Measurements from ENCODE around the gene LTA.

The LTA gene

DNA sequence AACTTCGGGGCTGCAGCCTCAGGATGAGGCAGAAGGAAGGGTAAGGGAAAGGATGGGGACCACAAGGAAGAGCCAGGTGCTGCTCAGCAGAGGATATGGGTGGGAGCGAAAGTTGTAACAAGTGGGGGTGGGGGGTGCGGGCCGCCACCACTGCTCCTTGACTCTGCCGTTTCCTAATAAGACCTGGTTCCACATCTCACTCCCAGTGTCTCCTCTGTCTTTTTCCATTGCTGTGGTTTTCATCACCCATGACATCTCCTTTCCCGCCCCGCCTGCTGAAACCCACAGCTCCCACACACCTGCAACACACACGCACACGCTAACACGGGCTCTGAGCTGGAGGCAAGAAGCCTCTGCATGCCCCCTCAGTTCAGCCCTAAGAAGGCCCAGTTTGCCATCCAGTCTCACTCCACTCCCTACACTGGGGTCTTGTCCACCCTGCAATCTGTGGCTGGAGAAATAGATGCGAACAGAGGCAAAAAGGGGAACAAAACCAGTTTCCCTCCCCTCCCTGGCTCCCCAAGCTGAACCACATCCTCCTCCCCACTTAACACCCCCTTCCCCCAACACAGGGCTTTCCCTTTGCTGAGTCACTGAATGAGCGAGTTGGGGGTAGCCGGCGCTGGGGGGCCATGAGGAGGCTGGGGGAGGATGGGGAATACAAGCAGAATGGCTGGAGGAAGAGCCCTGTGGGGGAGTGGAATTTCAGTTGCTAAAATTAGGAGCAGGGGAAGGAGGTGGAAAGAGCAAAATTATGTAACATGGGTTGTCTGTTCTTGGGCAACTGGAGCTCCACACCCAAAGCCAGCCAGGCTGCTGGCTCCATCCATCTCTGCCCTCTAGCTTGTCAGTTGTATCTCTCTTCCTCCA lies 13.2 kb upstream of the LTA start:
- H3K36me3 ChIP-seq (ENCODE audit: insufficient read depth, low read length): peaks cover 30% of the 10 kb centered on the region
- H3K27me3 ChIP-seq (ENCODE audit: control insufficient read depth, insufficient read depth, low read length): no peaks in the 10 kb centered on the region
- H3K4me3 ChIP-seq (ENCODE audit: low read length): no peak overlapping the region
- H3K4me1 ChIP-seq (ENCODE audit: control insufficient read depth, insufficient read depth, low read length): peaks cover 43% of the 10 kb centered on the region
- no peaks in the 10 kb centered on the region for H3K9me3 ChIP-seq (replicated peaks; ENCODE audit: low read length)
- H3K9ac ChIP-seq (ENCODE audit: low read depth, low read length): peak overlapping the region; percentile 54
- H3K4me2 ChIP-seq (ENCODE audit: low read length): no peak overlapping the region

DNA sequence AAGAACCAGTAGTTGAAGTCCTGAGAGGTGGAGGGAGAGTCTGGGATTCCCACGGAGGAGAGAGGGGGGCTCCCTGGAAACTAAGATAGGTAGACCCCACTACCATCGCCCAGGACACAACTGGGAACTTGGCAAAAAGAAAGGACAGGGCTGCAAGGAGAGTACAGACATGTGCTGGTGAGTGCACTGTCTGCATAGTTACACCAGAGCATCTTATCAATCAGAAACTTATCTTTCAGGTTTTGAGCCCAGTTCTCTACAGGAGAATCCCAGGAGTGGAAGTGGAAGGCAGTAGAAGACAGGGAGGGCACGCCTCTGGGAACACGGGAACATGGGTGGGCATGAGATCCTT lies 12.5 kb upstream of the LTA start:
- Histone ChIP-seq H3K9ac (ENCODE audit: low read depth, low read length) (peak overlapping the region; percentile 54), H3K4me1 (ENCODE audit: control insufficient read depth, insufficient read depth, low read length) (peaks cover 44% of the 10 kb centered on the region), H3K36me3 (ENCODE audit: insufficient read depth, low read length) (peaks cover 27% of the 10 kb centered on the region), H3K4me2 (ENCODE audit: low read length) (peak overlapping the region; percentile 45), H3K4me3 (ENCODE audit: low read length) (no peak overlapping the region), H3K27me3 (ENCODE audit: control insufficient read depth, insufficient read depth, low read length) (no peaks in the 10 kb centered on the region), H3K9me3 (replicated peaks; ENCODE audit: low read length) (no peaks in the 10 kb centered on the region)

DNA sequence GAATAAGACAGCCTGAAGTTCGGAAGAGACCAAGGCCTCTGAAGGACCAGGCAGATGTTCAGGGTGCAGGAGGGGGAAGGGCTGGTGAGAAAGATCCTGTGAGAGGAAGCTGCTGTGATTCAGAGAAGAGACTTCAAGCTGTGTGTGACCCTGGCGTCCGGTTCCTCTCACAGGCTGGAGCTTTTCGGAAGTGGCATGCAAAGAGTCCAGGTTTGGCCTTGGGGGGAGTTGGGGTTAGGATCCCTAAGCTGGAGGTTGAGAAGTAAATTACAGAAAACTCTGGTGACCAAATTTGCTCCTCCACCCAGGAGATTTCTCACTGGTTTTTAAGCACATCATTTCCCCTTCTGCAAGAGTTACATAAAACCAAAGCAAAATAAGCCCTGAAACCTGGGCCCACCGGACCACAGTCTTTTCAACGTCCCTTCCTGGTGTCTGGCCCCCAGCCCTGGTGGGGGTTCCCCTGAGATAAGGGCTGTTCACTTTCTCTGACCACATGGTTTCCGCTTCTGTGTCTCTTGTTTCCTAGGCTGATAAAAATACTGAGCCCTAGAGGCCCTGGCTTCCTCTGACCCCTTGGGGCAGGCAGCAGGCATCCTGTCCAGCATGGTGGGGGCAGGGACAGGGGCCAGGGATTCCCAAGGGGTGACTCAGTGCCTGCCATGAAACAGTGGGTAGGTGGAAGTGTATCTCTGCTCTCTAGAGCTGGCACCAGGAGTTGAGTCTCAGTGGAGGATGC lies 12.0 kb upstream of the LTA start:
- Histone ChIP-seq H3K27me3 (ENCODE audit: control insufficient read depth, insufficient read depth, low read length) (no peaks in the 10 kb centered on the region), H3K9me3 (replicated peaks; ENCODE audit: low read length) (no peaks in the 10 kb centered on the region), H3K4me3 (ENCODE audit: low read length) (peak overlapping the region; percentile 36), H3K9ac (ENCODE audit: low read depth, low read length) (peak overlapping the region; percentile 54), H3K4me2 (ENCODE audit: low read length) (peak overlapping the region; percentile 45), H3K36me3 (ENCODE audit: insufficient read depth, low read length) (peaks cover 27% of the 10 kb centered on the region), H3K4me1 (ENCODE audit: control insufficient read depth, insufficient read depth, low read length) (peaks cover 44% of the 10 kb centered on the region)

DNA sequence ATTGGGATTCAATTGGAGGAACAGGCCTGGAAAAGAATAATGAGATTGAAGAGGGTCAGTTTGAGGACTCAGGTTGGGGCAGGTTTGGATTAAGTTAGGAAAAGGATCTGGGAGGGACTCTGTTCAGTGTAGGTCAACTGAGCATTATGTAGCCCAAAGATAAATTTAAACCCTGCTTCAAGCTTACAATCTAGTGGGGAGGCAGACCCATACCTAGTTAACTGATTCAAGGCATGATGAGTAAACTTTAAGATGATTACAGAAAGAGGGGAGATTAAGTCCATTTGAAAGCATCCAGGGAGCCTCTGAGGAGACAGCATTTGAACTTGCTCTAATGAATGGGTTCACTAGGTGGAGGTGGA lies 11.4 kb upstream of the LTA start:
- Histone ChIP-seq H3K9me3 (replicated peaks; ENCODE audit: low read length) (no peaks in the 10 kb centered on the region), H3K27me3 (ENCODE audit: control insufficient read depth, insufficient read depth, low read length) (no peaks in the 10 kb centered on the region), H3K36me3 (ENCODE audit: insufficient read depth, low read length) (peaks cover 27% of the 10 kb centered on the region), H3K4me3 (ENCODE audit: low read length) (peak overlapping the region; percentile 36), H3K4me2 (ENCODE audit: low read length) (peak overlapping the region; percentile 45), H3K4me1 (ENCODE audit: control insufficient read depth, insufficient read depth, low read length) (peaks cover 44% of the 10 kb centered on the region), H3K9ac (ENCODE audit: low read depth, low read length) (no peak overlapping the region)

DNA sequence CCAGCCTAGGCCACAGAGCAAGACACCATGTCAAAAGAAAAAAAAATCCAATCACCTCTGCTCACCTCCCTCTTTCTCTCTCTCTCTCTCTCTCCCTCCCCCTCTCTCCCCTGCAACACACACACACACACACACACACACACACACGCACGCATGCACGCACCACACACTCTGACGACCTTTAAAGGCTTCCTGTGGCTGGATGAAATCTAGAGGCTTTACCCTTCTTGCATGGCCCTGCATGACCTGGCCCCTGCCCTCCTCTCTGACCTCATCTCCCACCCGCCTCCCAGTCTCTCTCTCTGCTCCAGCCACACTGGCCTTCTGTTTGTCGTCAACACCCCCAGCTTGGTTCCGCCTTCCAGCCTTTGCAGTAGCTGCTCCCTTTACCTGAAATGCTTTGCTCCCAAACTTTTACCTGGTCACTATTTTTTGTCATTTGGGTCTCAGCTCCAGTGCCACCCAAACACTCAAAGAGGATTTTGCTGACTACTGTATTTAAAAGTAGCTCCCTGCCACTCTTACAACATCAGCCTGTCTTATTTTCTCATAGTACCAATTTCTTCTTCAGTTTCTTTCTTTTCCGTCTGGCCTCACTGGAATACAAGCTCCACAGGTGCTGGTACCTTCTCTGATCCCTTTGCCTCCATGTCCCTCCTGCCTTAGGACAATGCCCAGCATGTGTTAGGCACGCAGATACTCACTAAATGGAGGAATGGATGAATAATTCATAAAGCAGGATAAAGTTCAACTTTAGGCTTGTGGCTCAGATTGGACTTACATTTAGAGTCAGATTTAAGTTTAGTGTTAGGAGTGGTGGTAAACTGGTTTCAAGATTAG lies 4.3 kb upstream of the LTA start:
- no peaks in the 10 kb centered on the region for H3K9me3 ChIP-seq (replicated peaks; ENCODE audit: low read length)
- H3K4me2 ChIP-seq (ENCODE audit: low read length): no peak overlapping the region
- H3K27me3 ChIP-seq (ENCODE audit: control insufficient read depth, insufficient read depth, low read length): no peaks in the 10 kb centered on the region
- H3K4me1 ChIP-seq (ENCODE audit: control insufficient read depth, insufficient read depth, low read length): peaks cover 12% of the 10 kb centered on the region
- no peak overlapping the region for H3K9ac ChIP-seq (ENCODE audit: low read depth, low read length)
- H3K36me3 ChIP-seq (ENCODE audit: insufficient read depth, low read length): no peaks in the 10 kb centered on the region
- no peak overlapping the region for H3K4me3 ChIP-seq (ENCODE audit: low read length)

DNA sequence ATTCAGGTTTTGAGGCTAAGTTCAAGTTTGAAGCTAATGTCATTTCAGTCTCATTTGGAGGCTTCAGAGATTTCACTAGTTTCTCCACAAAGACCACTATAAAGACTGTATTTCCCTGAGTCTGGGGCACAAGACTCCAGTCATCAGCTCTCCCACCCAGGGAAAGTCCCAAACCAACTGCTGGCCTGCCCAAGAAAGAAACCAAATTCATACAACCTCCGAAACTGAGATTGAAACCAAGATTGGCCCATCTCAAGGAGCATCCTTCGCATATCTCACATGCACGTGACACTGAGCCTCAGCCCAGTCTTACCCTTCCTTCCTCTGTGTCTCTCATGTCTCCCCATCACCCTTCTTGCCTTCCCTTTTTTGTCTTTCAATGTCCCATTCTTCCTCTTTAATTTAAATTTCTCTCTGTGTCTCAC lies 3.5 kb upstream of the LTA start:
- Histone ChIP-seq H3K9ac (ENCODE audit: low read depth, low read length) (no peak overlapping the region), H3K9me3 (replicated peaks; ENCODE audit: low read length) (no peaks in the 10 kb centered on the region), H3K4me2 (ENCODE audit: low read length) (no peak overlapping the region), H3K36me3 (ENCODE audit: insufficient read depth, low read length) (no peaks in the 10 kb centered on the region), H3K4me3 (ENCODE audit: low read length) (no peak overlapping the region), H3K4me1 (ENCODE audit: control insufficient read depth, insufficient read depth, low read length) (peaks cover 4% of the 10 kb centered on the region), H3K27me3 (ENCODE audit: control insufficient read depth, insufficient read depth, low read length) (no peaks in the 10 kb centered on the region)

DNA sequence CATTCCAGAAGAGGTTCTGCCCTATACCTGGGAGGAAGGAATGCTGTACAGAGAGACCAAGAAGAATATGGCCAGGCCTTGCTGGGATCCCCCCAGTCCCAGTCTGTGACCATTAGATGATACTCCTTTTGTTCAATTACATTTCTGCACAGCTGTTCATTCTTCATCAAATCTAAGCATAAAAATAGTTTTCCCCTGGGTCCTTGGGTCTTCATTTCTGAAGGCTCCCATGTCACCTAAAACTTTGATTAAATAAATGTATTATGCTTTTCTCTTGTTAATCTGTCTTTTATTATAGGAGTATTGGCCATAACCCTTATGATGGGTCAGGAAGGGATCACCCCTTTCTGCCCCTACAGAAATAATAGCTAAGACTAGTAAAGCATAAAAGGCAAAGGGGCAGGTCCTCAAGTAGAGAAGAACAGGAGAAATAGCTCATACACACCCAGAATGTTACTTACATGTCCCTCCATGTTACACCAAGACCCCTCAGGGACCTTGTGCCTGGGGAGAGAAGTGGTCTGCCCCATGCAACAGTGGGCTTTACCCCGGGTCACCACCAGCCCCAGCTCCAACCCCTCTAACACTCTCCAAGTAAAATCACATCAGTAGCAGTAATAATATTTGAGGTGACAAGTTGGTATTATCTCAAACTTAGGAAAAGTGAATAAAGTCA lies 2.1 kb upstream of the LTA start:
- Histone ChIP-seq H3K36me3 (ENCODE audit: insufficient read depth, low read length) (no peaks in the 10 kb centered on the region), H3K9ac (ENCODE audit: low read depth, low read length) (no peak overlapping the region), H3K4me3 (ENCODE audit: low read length) (no peak overlapping the region), H3K9me3 (replicated peaks; ENCODE audit: low read length) (no peaks in the 10 kb centered on the region), H3K4me2 (ENCODE audit: low read length) (no peak overlapping the region), H3K4me1 (ENCODE audit: control insufficient read depth, insufficient read depth, low read length) (no peaks in the 10 kb centered on the region), H3K27me3 (ENCODE audit: control insufficient read depth, insufficient read depth, low read length) (peaks cover 3% of the 10 kb centered on the region)

DNA sequence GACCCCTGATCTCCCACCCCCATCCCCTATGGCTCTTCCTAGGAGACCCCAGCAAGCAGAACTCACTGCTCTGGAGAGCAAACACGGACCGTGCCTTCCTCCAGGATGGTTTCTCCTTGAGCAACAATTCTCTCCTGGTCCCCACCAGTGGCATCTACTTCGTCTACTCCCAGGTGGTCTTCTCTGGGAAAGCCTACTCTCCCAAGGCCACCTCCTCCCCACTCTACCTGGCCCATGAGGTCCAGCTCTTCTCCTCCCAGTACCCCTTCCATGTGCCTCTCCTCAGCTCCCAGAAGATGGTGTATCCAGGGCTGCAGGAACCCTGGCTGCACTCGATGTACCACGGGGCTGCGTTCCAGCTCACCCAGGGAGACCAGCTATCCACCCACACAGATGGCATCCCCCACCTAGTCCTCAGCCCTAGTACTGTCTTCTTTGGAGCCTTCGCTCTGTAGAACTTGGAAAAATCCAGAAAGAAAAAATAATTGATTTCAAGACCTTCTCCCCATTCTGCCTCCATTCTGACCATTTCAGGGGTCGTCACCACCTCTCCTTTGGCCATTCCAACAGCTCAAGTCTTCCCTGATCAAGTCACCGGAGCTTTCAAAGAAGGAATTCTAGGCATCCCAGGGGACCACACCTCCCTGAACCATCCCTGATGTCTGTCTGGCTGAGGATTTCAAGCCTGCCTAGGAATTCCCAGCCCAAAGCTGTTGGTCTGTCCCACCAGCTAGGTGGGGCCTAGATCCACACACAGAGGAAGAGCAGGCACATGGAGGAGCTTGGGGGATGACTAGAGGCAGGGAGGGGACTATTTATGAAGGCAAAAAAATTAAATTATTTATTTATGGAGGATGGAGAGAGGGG lies 1.4 kb downstream of the LTA start:
- H3K27me3 ChIP-seq (ENCODE audit: control insufficient read depth, insufficient read depth, low read length): peaks cover 12% of the 10 kb centered on the region
- H3K4me3 ChIP-seq (ENCODE audit: low read length): no peak overlapping the region
- no peaks in the 10 kb centered on the region for H3K9me3 ChIP-seq (replicated peaks; ENCODE audit: low read length)
- H3K9ac ChIP-seq (ENCODE audit: low read depth, low read length): no peak overlapping the region
- H3K36me3 ChIP-seq (ENCODE audit: insufficient read depth, low read length): no peaks in the 10 kb centered on the region
- H3K4me2 ChIP-seq (ENCODE audit: low read length): no peak overlapping the region
- H3K4me1 ChIP-seq (ENCODE audit: control insufficient read depth, insufficient read depth, low read length): peaks cover 4% of the 10 kb centered on the region

DNA sequence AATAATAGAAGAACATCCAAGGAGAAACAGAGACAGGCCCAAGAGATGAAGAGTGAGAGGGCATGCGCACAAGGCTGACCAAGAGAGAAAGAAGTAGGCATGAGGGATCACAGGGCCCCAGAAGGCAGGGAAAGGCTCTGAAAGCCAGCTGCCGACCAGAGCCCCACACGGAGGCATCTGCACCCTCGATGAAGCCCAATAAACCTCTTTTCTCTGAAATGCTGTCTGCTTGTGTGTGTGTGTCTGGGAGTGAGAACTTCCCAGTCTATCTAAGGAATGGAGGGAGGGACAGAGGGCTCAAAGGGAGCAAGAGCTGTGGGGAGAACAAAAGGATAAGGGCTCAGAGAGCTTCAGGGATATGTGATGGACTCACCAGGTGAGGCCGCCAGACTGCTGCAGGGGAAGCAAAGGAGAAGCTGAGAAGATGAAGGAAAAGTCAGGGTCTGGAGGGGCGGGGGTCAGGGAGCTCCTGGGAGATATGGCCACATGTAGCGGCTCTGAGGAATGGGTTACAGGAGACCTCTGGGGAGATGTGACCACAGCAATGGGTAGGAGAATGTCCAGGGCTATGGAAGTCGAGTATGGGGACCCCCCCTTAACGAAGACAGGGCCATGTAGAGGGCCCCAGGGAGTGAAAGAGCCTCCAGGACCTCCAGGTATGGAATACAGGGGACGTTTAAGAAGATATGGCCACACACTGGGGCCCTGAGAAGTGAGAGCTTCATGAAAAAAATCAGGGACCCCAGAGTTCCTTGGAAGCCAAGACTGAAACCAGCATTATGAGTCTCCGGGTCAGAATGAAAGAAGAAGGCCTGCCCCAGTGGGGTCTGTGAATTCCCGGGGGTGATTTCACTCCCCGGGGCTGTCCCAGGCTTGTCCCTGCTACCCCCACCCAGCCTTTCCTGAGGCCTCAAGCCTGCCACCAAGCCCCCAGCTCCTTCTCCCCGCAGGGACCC lies 2.3 kb downstream of the LTA start:
- peaks cover 12% of the 10 kb centered on the region for H3K27me3 ChIP-seq (ENCODE audit: control insufficient read depth, insufficient read depth, low read length)
- H3K9ac ChIP-seq (ENCODE audit: low read depth, low read length): no peak overlapping the region
- H3K4me3 ChIP-seq (ENCODE audit: low read length): no peak overlapping the region
- H3K9me3 ChIP-seq (replicated peaks; ENCODE audit: low read length): no peaks in the 10 kb centered on the region
- peaks cover 4% of the 10 kb centered on the region for H3K4me1 ChIP-seq (ENCODE audit: control insufficient read depth, insufficient read depth, low read length)
- H3K4me2 ChIP-seq (ENCODE audit: low read length): no peak overlapping the region
- H3K36me3 ChIP-seq (ENCODE audit: insufficient read depth, low read length): no peaks in the 10 kb centered on the region
